Measurements from ENCODE around the gene DCST1.

DNA sequence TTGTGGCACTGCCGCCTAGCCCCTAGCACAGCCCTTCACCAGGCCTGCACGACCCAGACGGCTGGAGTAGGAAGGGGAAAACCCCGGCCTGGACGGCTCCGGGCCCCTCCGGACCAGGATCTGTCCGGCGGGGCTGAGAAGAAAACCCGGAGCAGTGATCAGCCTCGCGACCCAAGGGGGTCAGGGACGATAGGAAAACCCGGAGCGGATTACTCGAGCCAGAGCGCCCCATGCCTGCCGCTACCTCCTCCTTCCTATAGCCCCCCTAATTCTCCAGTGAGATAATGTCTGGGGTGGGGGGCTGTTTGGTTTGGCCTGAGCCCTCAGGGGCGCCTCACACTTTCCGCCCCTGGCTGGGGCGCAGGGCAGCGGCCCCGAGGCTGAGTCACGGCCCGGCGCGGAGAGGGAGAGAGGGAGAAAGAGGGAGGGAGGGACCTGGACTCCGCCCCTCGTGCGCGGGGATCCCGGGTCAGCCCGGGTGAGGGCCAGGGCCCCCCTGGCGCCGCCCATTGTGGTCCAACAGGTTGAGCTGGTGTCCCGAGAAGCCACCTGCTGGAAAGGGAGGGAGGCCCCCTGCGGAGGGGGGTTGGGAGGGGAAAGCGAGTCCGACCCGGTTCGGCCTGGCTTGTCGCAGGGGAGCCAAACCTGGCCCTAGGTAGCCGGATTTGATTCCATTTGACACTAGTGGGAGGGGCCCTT is 32.7 kb upstream of the DCST1 start:
- TF ChIP-seq, protein P1, sequence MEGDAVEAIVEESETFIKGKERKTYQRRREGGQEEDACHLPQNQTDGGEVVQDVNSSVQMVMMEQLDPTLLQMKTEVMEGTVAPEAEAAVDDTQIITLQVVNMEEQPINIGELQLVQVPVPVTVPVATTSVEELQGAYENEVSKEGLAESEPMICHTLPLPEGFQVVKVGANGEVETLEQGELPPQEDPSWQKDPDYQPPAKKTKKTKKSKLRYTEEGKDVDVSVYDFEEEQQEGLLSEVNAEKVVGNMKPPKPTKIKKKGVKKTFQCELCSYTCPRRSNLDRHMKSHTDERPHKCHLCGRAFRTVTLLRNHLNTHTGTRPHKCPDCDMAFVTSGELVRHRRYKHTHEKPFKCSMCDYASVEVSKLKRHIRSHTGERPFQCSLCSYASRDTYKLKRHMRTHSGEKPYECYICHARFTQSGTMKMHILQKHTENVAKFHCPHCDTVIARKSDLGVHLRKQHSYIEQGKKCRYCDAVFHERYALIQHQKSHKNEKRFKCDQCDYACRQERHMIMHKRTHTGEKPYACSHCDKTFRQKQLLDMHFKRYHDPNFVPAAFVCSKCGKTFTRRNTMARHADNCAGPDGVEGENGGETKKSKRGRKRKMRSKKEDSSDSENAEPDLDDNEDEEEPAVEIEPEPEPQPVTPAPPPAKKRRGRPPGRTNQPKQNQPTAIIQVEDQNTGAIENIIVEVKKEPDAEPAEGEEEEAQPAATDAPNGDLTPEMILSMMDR (IDR thresholded peaks at IDR 0.05; ENCODE audit: extremely low read depth in 1 of 2, insufficient read depth in 1 of 2, low read depth in 1 of 2, low read length in 2 of 2) = no peak
- TF ChIP-seq POLR2A (IDR thresholded peaks at IDR 0.05; ENCODE audit: low read depth, low read length) = no peak
